GM18505 (cell line): ENCODE results near the gene CLRN1.

Source experiments
- ATAC-seq: cut with Tn5 transposase; IDR thresholded peaks from one replicate; pipeline ENCODE4 v1.9.1; 2021; ENCODE audit not compliant: unreplicated experiment
- POLR2A ChIP-seq: IDR thresholded peaks from 4 replicates; pipeline ENCODE4 v1.6.1; 2011; ENCODE audit warnings: borderline replicate concordance; ENCODE audit not compliant: insufficient read depth, insufficient read length; ENCODE audit errors: extremely low read depth

Gene CLRN1

GRCh38 chr3:150972366-150973071, at the start of gene CLRN1:
Gene CLRN1 (minus strand): TSS chr3:150972727. CDS start chr3:150972708, 19 bp downstream.
- no peak for ATAC-seq
- TF ChIP-seq POLR2A: no peak

GRCh38 chr3:151016478-151016795, 43.9 kb upstream of the CLRN1 start:
- no peak for ATAC-seq
- TF ChIP-seq POLR2A: no peak

GRCh38 chr3:151015767-151016477, 43.4 kb upstream of the CLRN1 start:
- no peak for TF ChIP-seq POLR2A
- ATAC-seq: no peak

- ATAC-seq: no peak
- TF ChIP-seq POLR2A: no peak
Measured at GRCh38 chr3:151015181-151015580, 42.7 kb upstream of the CLRN1 start.

- no peak for ATAC-seq
- TF ChIP-seq POLR2A: no peak
Measured at GRCh38 chr3:151014501-151015018, 42.0 kb upstream of the CLRN1 start.

GRCh38 chr3:151012753-151013152, 40.2 kb upstream of the CLRN1 start:
- no peak for ATAC-seq
- no peak for TF ChIP-seq POLR2A

- no peak for TF ChIP-seq POLR2A
- ATAC-seq: no peak
Measured at GRCh38 chr3:151011427-151011826, 38.9 kb upstream of the CLRN1 start.

GRCh38 chr3:151009981-151010380, 37.5 kb upstream of the CLRN1 start:
- TF ChIP-seq POLR2A: no peak
- ATAC-seq: no peak

- TF ChIP-seq POLR2A: no peak
- ATAC-seq: no peak
Measured at GRCh38 chr3:151009430-151009829, 36.9 kb upstream of the CLRN1 start.

GRCh38 chr3:151008699-151009098, 36.2 kb upstream of the CLRN1 start:
- no peak for TF ChIP-seq POLR2A
- no peak for ATAC-seq

GRCh38 chr3:151003768-151004134, 31.2 kb upstream of the CLRN1 start:
- TF ChIP-seq POLR2A: no peak
- ATAC-seq: no peak

- no peak for ATAC-seq
- TF ChIP-seq POLR2A: no peak
Measured at GRCh38 chr3:151003029-151003767, 30.7 kb upstream of the CLRN1 start.
